ENCODE results near the gene PTPRN2.

GRCh38 chr7:157515342-157516041, 1072.1 kb downstream of the PTPRN2 start:
- TF ChIP-seq CTCF (IDR thresholded peaks at IDR 0.05) (no peak), POLR2AphosphoS5 (IDR thresholded peaks at IDR 0.05) (no peak), POLR2A (IDR thresholded peaks at IDR 0.05) (no peak)
